Upper lobe of left lung (tissue), 4 donors: ENCODE data around the gene SUPT6H.

ENCODE experiments used
- CTCF ChIP-seq, 6 experiments: fragments of 450-650 bp in 4 of 6; fragments of 200-600 bp in 2 of 6; sonication (generic) in 2 of 6; IDR thresholded peaks; one replicate each; pipeline ENCODE4 v1.5.1; 2016 to 2019; ENCODE audit warnings: antibody characterized with exemption in 6 of 6
- POLR2A ChIP-seq, 4 donors: fragments of 450-650 bp; IDR thresholded peaks; one replicate each; pipeline ENCODE4 v1.5.1; 2016 to 2017; ENCODE audit warnings: antibody characterized with exemption in 4 of 4, mild to moderate bottlenecking in 2 of 4
- POLR2AphosphoS5 ChIP-seq, 2 donors: sonication (generic); formaldehyde crosslinking; IDR thresholded peaks; one replicate each; pipeline ENCODE4 v1.5.1; 2017; ENCODE audit warnings: antibody characterized with exemption in 2 of 2

GRCh38 chr17:28645576-28645939 lies 16.4 kb upstream of the SUPT6H start:
- TF ChIP-seq CTCF (IDR thresholded peaks at IDR 0.05) (no peak), POLR2AphosphoS5 (IDR thresholded peaks at IDR 0.05) (no peak), POLR2A (IDR thresholded peaks at IDR 0.05) (no peak)
